ENCODE results near the gene AKAP13.

DNA sequence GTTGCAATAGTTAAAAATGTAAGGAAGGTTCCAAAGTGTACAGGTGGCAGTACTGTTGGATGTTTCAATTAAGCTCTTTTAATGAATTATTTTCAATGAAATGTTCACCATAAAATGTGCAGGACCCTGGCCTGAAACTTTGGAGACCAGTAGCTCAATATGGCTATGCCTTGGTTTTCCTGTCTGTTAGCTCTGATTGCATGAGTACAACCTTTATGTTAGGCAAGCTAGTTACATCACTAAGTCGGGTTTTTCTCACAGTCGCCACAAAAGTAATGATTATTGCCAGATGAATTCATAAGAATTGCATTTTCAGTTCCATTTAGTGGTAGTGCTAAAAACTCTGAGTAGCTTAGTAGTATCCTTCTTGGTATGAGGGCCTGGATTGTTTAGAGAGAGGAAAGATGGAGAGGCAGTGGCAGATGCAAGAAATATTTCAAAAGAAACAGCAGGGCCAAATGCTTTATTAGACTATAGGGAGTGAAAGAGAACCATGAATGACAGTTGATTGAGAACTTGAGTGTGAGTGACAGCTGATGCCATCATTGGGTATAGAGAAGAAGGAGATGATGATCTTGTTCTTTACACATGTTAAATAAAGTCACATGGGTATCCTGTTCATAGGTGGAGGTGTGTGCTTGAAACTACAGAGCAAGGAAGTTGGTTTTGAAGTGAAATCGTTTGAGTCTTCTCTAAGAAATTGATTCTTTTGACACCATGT is 109.5 kb downstream of the AKAP13 start:
- no peak for TF ChIP-seq POLR2A (IDR thresholded peaks at IDR 0.05)
- TF ChIP-seq, protein P1, sequence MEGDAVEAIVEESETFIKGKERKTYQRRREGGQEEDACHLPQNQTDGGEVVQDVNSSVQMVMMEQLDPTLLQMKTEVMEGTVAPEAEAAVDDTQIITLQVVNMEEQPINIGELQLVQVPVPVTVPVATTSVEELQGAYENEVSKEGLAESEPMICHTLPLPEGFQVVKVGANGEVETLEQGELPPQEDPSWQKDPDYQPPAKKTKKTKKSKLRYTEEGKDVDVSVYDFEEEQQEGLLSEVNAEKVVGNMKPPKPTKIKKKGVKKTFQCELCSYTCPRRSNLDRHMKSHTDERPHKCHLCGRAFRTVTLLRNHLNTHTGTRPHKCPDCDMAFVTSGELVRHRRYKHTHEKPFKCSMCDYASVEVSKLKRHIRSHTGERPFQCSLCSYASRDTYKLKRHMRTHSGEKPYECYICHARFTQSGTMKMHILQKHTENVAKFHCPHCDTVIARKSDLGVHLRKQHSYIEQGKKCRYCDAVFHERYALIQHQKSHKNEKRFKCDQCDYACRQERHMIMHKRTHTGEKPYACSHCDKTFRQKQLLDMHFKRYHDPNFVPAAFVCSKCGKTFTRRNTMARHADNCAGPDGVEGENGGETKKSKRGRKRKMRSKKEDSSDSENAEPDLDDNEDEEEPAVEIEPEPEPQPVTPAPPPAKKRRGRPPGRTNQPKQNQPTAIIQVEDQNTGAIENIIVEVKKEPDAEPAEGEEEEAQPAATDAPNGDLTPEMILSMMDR (IDR thresholded peaks at IDR 0.05), result no peak

All from uterus (tissue), 2 donors.